CD14-positive monocyte (primary cell): Measurements from ENCODE around the gene PDIA6. TPM values are rescaled to one million over a fixed set of nuclear protein-coding genes. Genes with fewer than 3 reads are reported as not detected.

Experiments
- DNase-seq, 3 donors: peaks; one replicate each; pipeline ENCODE4 v3.0.0-alpha.2; 2011 to 2022
- H2AFZ ChIP-seq: 2 replicates; pipeline ENCODE4 v1.6.0; 2012; ENCODE audit warnings: mild to moderate bottlenecking, low read depth, low read length, inconsistent platforms; ENCODE audit not compliant: insufficient read depth, poor library complexity, severe bottlenecking
- H3K27ac ChIP-seq, 2 donors: 1 replicate in 1 of 2; 2 replicates in 1 of 2; pipeline ENCODE4 v1.5.1; 2012 to 2013; ENCODE audit warnings: low read length in 2 of 2, control low read depth in 1 of 2, inconsistent platforms in 1 of 2, low read depth in 1 of 2, mild to moderate bottlenecking in 1 of 2
- H3K27me3 ChIP-seq, 2 donors: one replicate each; pipeline versions ENCODE4 v1.6.0 to v1.6.1; 2011 to 2013; ENCODE audit warnings: low read length in 2 of 2; ENCODE audit not compliant: control insufficient read depth in 2 of 2, insufficient read depth in 2 of 2
- H3K36me3 ChIP-seq, 2 donors: replicated peaks in 1 of 2; 1 replicate in 1 of 2; 2 replicates in 1 of 2; pipeline versions ENCODE4 v1.5.1 to v1.6.1; 2012 to 2013; ENCODE audit warnings: low read length in 2 of 2, control low read depth in 1 of 2, inconsistent platforms in 1 of 2, mild to moderate bottlenecking in 1 of 2; ENCODE audit not compliant: insufficient read depth in 2 of 2, control insufficient read depth in 1 of 2
- H3K4me1 ChIP-seq, 2 donors: 1 replicate in 1 of 2; 2 replicates in 1 of 2; pipeline versions ENCODE4 v1.5.1 to v1.6.1; 2012 to 2013; ENCODE audit warnings: low read length in 2 of 2, control low read depth in 1 of 2, inconsistent platforms in 1 of 2, mild to moderate bottlenecking in 1 of 2, moderate library complexity in 1 of 2; ENCODE audit not compliant: insufficient read depth in 2 of 2, control insufficient read depth in 1 of 2
- H3K4me2 ChIP-seq: replicated peaks from 2 replicates; pipeline ENCODE3; 2012; ENCODE audit warnings: low read length, moderate library complexity, mild to moderate bottlenecking; ENCODE audit not compliant: poor library complexity, severe bottlenecking; ENCODE audit errors: extremely low read depth
- H3K4me3 ChIP-seq, 3 experiments: fragments of 200-600 bp in 1 of 3; sonication (generic) in 1 of 3; replicated peaks in 1 of 3; 1 replicate in 2 of 3; 2 replicates in 1 of 3; pipeline ENCODE4 v1.5.1; 2011 to 2013; ENCODE audit warnings: low read length in 3 of 3, mild to moderate bottlenecking in 3 of 3, control low read depth in 2 of 3, low read depth in 2 of 3, inconsistent platforms in 1 of 3, moderate library complexity in 1 of 3
- H3K79me2 ChIP-seq: 2 replicates; pipeline ENCODE4 v1.6.0; 2012; ENCODE audit warnings: mild to moderate bottlenecking, control low read depth, inconsistent platforms, low read length, moderate library complexity; ENCODE audit not compliant: insufficient read depth
- H3K9ac ChIP-seq: 2 replicates; pipeline ENCODE4 v1.6.0; 2017; ENCODE audit warnings: low read length, mild to moderate bottlenecking; ENCODE audit not compliant: insufficient read depth, poor library complexity, severe bottlenecking
- H3K9me3 ChIP-seq, 2 donors: replicated peaks in 1 of 2; 1 replicate in 1 of 2; 2 replicates in 1 of 2; pipeline versions ENCODE4 v1.5.1 to v1.6.1; 2012 to 2013; ENCODE audit warnings: low read length in 2 of 2, control low read depth in 1 of 2; ENCODE audit not compliant: control insufficient read depth in 1 of 2, insufficient read depth in 1 of 2
- H4K20me1 ChIP-seq: 2 replicates; pipeline ENCODE4 v1.6.0; 2012; ENCODE audit warnings: mild to moderate bottlenecking, low read length, control low read depth, moderate library complexity; ENCODE audit not compliant: insufficient read depth
- H3K27ac Mint-ChIP-seq, 7 donors: one replicate each; pipeline ENCODE4 v1.8.0; 2020; ENCODE audit warnings: mild to moderate bottlenecking in 7 of 7, mixed read lengths in 7 of 7, moderate library complexity in 6 of 7, inconsistent platforms in 2 of 7
- H3K27me3 Mint-ChIP-seq, 3 donors: one replicate each; pipeline ENCODE4 v1.8.0; 2021 to 2022; ENCODE audit warnings: low read depth in 3 of 3, mild to moderate bottlenecking in 3 of 3, mixed read lengths in 3 of 3, moderate library complexity in 3 of 3, inconsistent platforms in 1 of 3
- H3K36me3 Mint-ChIP-seq, 2 donors: one replicate each; pipeline ENCODE4 v1.8.0; 2020; ENCODE audit warnings: mixed read lengths in 2 of 2, inconsistent platforms in 1 of 2, mild to moderate bottlenecking in 1 of 2
- H3K4me1 Mint-ChIP-seq: one replicate; pipeline ENCODE4 v1.8.0; 2020; ENCODE audit warnings: mild to moderate bottlenecking, mixed read lengths
- H3K4me3 Mint-ChIP-seq, 2 donors: one replicate each; pipeline ENCODE4 v1.8.0; 2020; ENCODE audit warnings: mild to moderate bottlenecking in 2 of 2, mixed read lengths in 2 of 2, moderate library complexity in 1 of 2
- H3K9me3 Mint-ChIP-seq, 7 donors: one replicate each; pipeline ENCODE4 v1.8.0; 2020 to 2022; ENCODE audit warnings: mixed read lengths in 7 of 7, mild to moderate bottlenecking in 6 of 7, moderate library complexity in 6 of 7, inconsistent platforms in 2 of 7
- CTCF ChIP-seq: fragments of 200-600 bp; IDR thresholded peaks from one replicate; pipeline ENCODE4 v1.8.0; 2022; ENCODE audit warnings: antibody characterized with exemption, mild to moderate bottlenecking
- WGBS: methylation state at CpG from one replicate; pipeline ENCODE4 v1.1.5; 2013; ENCODE audit warnings: missing lambda C conversion rate; ENCODE audit not compliant: insufficient coverage; 5-methylcytosine and 5-hydroxymethylcytosine counted together
- intact Hi-C, 2 donors: fragments of 100-400 bp; cut with micrococcal nuclease; formaldehyde crosslinking; loops; one replicate each; pipeline versions ENCODE4 v1.15.0 to v1.15.1; 2023
- polyA plus RNA-seq, 3 donors: library from polyadenylated mRNA; depleted of rRNA in 1 of 3; unstranded in 2 of 3; stranded (reverse) in 1 of 3; fragments of 300-500 nt in 2 of 3; fragments of >200 nt in 1 of 3; fragmentation: Illumina TruSeq in 2 of 3; gene quantifications; 1 replicate in 2 of 3; 2 replicates in 1 of 3; pipeline ENCODE4 v1.2.3, GENCODE V29; 2012 to 2021

PDIA6 gene
- polyA plus RNA-seq, 3 donors, result 49.8 to 187 (median 166) TPM

GRCh38 chr2:10826026-10826425 is 13.4 kb upstream of the PDIA6 start:
- no peaks in the 10 kb centered on the region for H3K36me3 ChIP-seq
- Mint-ChIP-seq H3K27ac (no peak overlapping the region), H3K9me3 (peaks cover 0 to 2% (median 0%) of the 10 kb centered on the region in 7 donors), H3K27me3 (peaks cover 9 to 34% (median 21%) of the 10 kb centered on the region in 3 donors), H3K4me3 (no peak overlapping the region), H3K36me3 (no peaks in the 10 kb centered on the region), H3K4me1 (peaks cover 17% of the 10 kb centered on the region)
- peaks cover 5 to 17% of the 10 kb centered on the region in 2 donors for H3K27me3 ChIP-seq
- no peak overlapping the region for H2AFZ ChIP-seq
- peaks cover 5 to 12% of the 10 kb centered on the region in 2 donors for H3K4me1 ChIP-seq
- intact Hi-C loops, result no loop called here
- H3K4me2 ChIP-seq, result no peak overlapping the region
- no peaks in the 10 kb centered on the region for H4K20me1 ChIP-seq
- H3K79me2 ChIP-seq, result no peaks in the 10 kb centered on the region
- H3K9me3 ChIP-seq, result no peaks in the 10 kb centered on the region
- no peak overlapping the region for H3K4me3 ChIP-seq
- 83% methylated on average over 1 of the region's 8 CpGs for WGBS
- no peak for TF ChIP-seq CTCF
- peak in 2 of 3 donors; percentile 7 to 50 for DNase-seq
- H3K9ac ChIP-seq, result no peak overlapping the region
- no peak overlapping the region for H3K27ac ChIP-seq

GRCh38 chr2:10824191-10824590 is 11.6 kb upstream of the PDIA6 start:
- Histone ChIP-seq H3K79me2 (no peaks in the 10 kb centered on the region), H3K9ac (no peak overlapping the region), H3K4me3 (no peak overlapping the region), H3K27me3 (peaks cover 5 to 9% of the 10 kb centered on the region in 2 donors), H4K20me1 (no peaks in the 10 kb centered on the region), H3K36me3 (no peaks in the 10 kb centered on the region), H3K9me3 (no peaks in the 10 kb centered on the region), H3K27ac (no peak overlapping the region), H3K4me2 (no peak overlapping the region), H2AFZ (no peak overlapping the region), H3K4me1 (peaks cover 10 to 18% of the 10 kb centered on the region in 2 donors)
- intact Hi-C loops, result no loop called here
- 97% methylated on average over 3 of the region's 4 CpGs for WGBS
- DNase-seq, result no peak
- peaks cover 30% of the 10 kb centered on the region for H3K4me1 Mint-ChIP-seq
- no peak for TF ChIP-seq CTCF
- H3K9me3 Mint-ChIP-seq, result peaks cover 0 to 2% (median 0%) of the 10 kb centered on the region in 7 donors
- H3K36me3 Mint-ChIP-seq, result no peaks in the 10 kb centered on the region
- H3K4me3 Mint-ChIP-seq, result no peak overlapping the region
- H3K27ac Mint-ChIP-seq, result no peak overlapping the region
- peaks cover 4 to 27% (median 12%) of the 10 kb centered on the region in 3 donors for H3K27me3 Mint-ChIP-seq
